CD4-positive, alpha-beta T cell (primary cell): ENCODE measurements around the gene TOX4. TPM values are rescaled to one million over a fixed set of nuclear protein-coding genes. Genes with fewer than 3 reads are reported as not detected.

Experiments
- ATAC-seq: fragments of 200-7000 bp; cut with Tn5 transposase; one replicate; pipeline ENCODE4 v1.10.0; 2022; ENCODE audit warnings: mild to moderate bottlenecking; ENCODE audit not compliant: poor library complexity
- CTCF ChIA-PET: fragments of 350-600 bp; sonication (Branson Sonifier 250); formaldehyde crosslinking; loops from one replicate; lab custom pipeline; 2021; ENCODE audit warnings: antibody characterized with exemption, inconsistent platforms; lab: Charles Lee
- POLR2A ChIA-PET: fragments of 350-600 bp; sonication (Branson Sonifier 250); formaldehyde crosslinking; loops from one replicate; lab custom pipeline; 2021; ENCODE audit warnings: antibody characterized with exemption, inconsistent platforms; lab: Charles Lee
- DNase-seq, 14 experiments: peaks; one replicate each; pipeline ENCODE4 v3.0.0-alpha.2; 2013 to 2020; ENCODE audit warnings: mixed read lengths in 2 of 14
- H3K27ac ChIP-seq, 2 donors: one replicate each; pipeline versions ENCODE4 v1.5.1 to v1.7.0; 2013; ENCODE audit warnings: low read length in 2 of 2, low read depth in 1 of 2, mild to moderate bottlenecking in 1 of 2
- H3K27me3 ChIP-seq, 2 experiments: 1 replicate in 1 of 2; 2 replicates in 1 of 2; pipeline versions ENCODE4 v1.6.1 to v1.7.0; 2013; ENCODE audit warnings: low read length in 2 of 2, control low read depth in 1 of 2, mild to moderate bottlenecking in 1 of 2, moderate library complexity in 1 of 2; ENCODE audit not compliant: insufficient read depth in 2 of 2, control insufficient read depth in 1 of 2
- H3K36me3 ChIP-seq: one replicate; pipeline ENCODE4 v1.6.1; 2013; ENCODE audit warnings: low read length, control low read depth; ENCODE audit not compliant: insufficient read depth
- H3K4me1 ChIP-seq: one replicate; pipeline ENCODE4 v1.6.1; 2013; ENCODE audit warnings: low read length, control low read depth; ENCODE audit not compliant: insufficient read depth
- H3K4me3 ChIP-seq: one replicate; pipeline ENCODE4 v1.5.1; 2013; ENCODE audit warnings: mild to moderate bottlenecking, low read length, moderate library complexity
- H3K9me3 ChIP-seq, 2 experiments: 1 replicate in 1 of 2; 2 replicates in 1 of 2; pipeline versions ENCODE4 v1.6.1 to v1.7.0; 2013; ENCODE audit warnings: low read length in 2 of 2, mild to moderate bottlenecking in 2 of 2, control low read depth in 1 of 2, moderate library complexity in 1 of 2; ENCODE audit not compliant: control insufficient read depth in 1 of 2, insufficient read depth in 1 of 2
- H3K27ac Mint-ChIP-seq: one replicate; pipeline ENCODE4 v1.8.0; 2020; ENCODE audit warnings: mixed read lengths
- H3K27me3 Mint-ChIP-seq: one replicate; pipeline ENCODE4 v1.8.0; 2021; ENCODE audit warnings: mixed read lengths
- H3K36me3 Mint-ChIP-seq: one replicate; pipeline ENCODE4 v1.8.0; 2021; ENCODE audit warnings: low read depth, mixed read lengths
- H3K4me1 Mint-ChIP-seq: one replicate; pipeline ENCODE4 v1.8.0; 2021; ENCODE audit warnings: low read depth, mixed read lengths
- H3K4me3 Mint-ChIP-seq: one replicate; pipeline ENCODE4 v1.8.0; 2020; ENCODE audit warnings: mild to moderate bottlenecking, mixed read lengths
- H3K9me3 Mint-ChIP-seq: one replicate; pipeline ENCODE4 v1.8.0; 2020; ENCODE audit warnings: mixed read lengths
- CTCF ChIP-seq: fragments of 200-600 bp; IDR thresholded peaks from one replicate; pipeline ENCODE4 v1.8.0; 2022; ENCODE audit warnings: antibody characterized with exemption, mild to moderate bottlenecking
- intact Hi-C, 2 experiments: fragments of 100-400 bp; cut with DNase I in 1 of 2; cut with micrococcal nuclease in 1 of 2; formaldehyde crosslinking; loops; one replicate each; pipeline versions ENCODE4 v1.15.1 to v1.9.0; 2023 to 2025; cut with DNase I, micrococcal nuclease
- total RNA-seq, 174 experiments: library from RNA in 2 of 174; stranded (reverse) in 2 of 174; gene quantifications; one replicate each; pipeline ENCODE4 v1.2.3 and lab custom pipeline; 2021 to 2026

Gene TOX4
- total RNA-seq, 2 experiments from 2014 or later, result 70.9 to 77.4 TPM

GRCh38 chr14:21537090-21537424 is 60.1 kb downstream of the TOX4 start:
- TF ChIP-seq CTCF, result no peak
- no peaks in the 10 kb centered on the region for H3K4me1 Mint-ChIP-seq
- no peaks in the 10 kb centered on the region for H3K36me3 ChIP-seq
- no peak overlapping the region for H3K27ac ChIP-seq
- H3K4me3 ChIP-seq, result no peak overlapping the region
- POLR2A ChIA-PET, result interaction anchor here (1.0 to 1.2 kb wide), 3 partner anchors 10 to 26 kb away, joined by 3 to 5 read pairs (median 4); partner anchors contain the start of genes METTL3 and SALL2
- DNase-seq (no peak), ATAC-seq (no peak)
- peaks cover 39 to 51% of the 10 kb centered on the region in 2 experiments for H3K27me3 ChIP-seq
- H3K36me3 Mint-ChIP-seq, result no peaks in the 10 kb centered on the region
- no peaks in the 10 kb centered on the region for H3K9me3 Mint-ChIP-seq
- H3K9me3 ChIP-seq, result peaks cover 0 to 4% of the 10 kb centered on the region in 2 experiments
- CTCF ChIA-PET, result interaction anchor here (1.2 kb wide), 1 partner anchor 39 kb away, joined by 4 read pairs; no protein-coding TSS in a partner anchor
- no peak overlapping the region for H3K27ac Mint-ChIP-seq
- intact Hi-C loops, result no loop called here
- H3K4me3 Mint-ChIP-seq, result peak overlapping the region; percentile 21
- peaks cover 63% of the 10 kb centered on the region for H3K27me3 Mint-ChIP-seq
- peaks cover 8% of the 10 kb centered on the region for H3K4me1 ChIP-seq

- POLR2A ChIA-PET, result no interaction called here
- no peaks in the 10 kb centered on the region for H3K36me3 ChIP-seq
- H3K4me1 Mint-ChIP-seq, result no peaks in the 10 kb centered on the region
- H3K4me1 ChIP-seq, result peaks cover 8% of the 10 kb centered on the region
- H3K27ac Mint-ChIP-seq, result no peak overlapping the region
- H3K27me3 Mint-ChIP-seq, result peaks cover 62% of the 10 kb centered on the region
- H3K27ac ChIP-seq, result no peak overlapping the region
- DNase-seq, result no peak
- no peak for ATAC-seq
- no peaks in the 10 kb centered on the region for H3K36me3 Mint-ChIP-seq
- intact Hi-C loops, result no loop called here
- H3K4me3 Mint-ChIP-seq, result no peak overlapping the region
- H3K4me3 ChIP-seq, result no peak overlapping the region
- peaks cover 0 to 4% of the 10 kb centered on the region in 2 experiments for H3K9me3 ChIP-seq
- H3K9me3 Mint-ChIP-seq, result no peaks in the 10 kb centered on the region
- CTCF ChIA-PET, result no interaction called here
- TF ChIP-seq CTCF, result no peak
- H3K27me3 ChIP-seq, result peaks cover 37 to 42% of the 10 kb centered on the region in 2 experiments
Observed at GRCh38 chr14:21539189-21539940, 62.4 kb downstream of the TOX4 start.

- no peaks in the 10 kb centered on the region for H3K36me3 ChIP-seq
- H3K27ac ChIP-seq, result no peak overlapping the region
- H3K27me3 Mint-ChIP-seq, result peaks cover 43% of the 10 kb centered on the region
- no peak overlapping the region for H3K4me3 ChIP-seq
- DNase-seq (no peak), ATAC-seq (no peak)
- peaks cover 0 to 3% of the 10 kb centered on the region in 2 experiments for H3K9me3 ChIP-seq
- H3K4me1 Mint-ChIP-seq, result no peaks in the 10 kb centered on the region
- H3K4me3 Mint-ChIP-seq, result no peak overlapping the region
- H3K36me3 Mint-ChIP-seq, result no peaks in the 10 kb centered on the region
- POLR2A ChIA-PET, result no interaction called here
- TF ChIP-seq CTCF, result no peak
- no peaks in the 10 kb centered on the region for H3K9me3 Mint-ChIP-seq
- H3K27me3 ChIP-seq, result peaks cover 15 to 29% of the 10 kb centered on the region in 2 experiments
- H3K4me1 ChIP-seq, result peaks cover 4% of the 10 kb centered on the region
- CTCF ChIA-PET, result no interaction called here
- intact Hi-C loops, result no loop called here
- H3K27ac Mint-ChIP-seq, result no peak overlapping the region
Observed at GRCh38 chr14:21541413-21542074, 64.5 kb downstream of the TOX4 start.
